ENCODE data around the gene LYAR.

DNA sequence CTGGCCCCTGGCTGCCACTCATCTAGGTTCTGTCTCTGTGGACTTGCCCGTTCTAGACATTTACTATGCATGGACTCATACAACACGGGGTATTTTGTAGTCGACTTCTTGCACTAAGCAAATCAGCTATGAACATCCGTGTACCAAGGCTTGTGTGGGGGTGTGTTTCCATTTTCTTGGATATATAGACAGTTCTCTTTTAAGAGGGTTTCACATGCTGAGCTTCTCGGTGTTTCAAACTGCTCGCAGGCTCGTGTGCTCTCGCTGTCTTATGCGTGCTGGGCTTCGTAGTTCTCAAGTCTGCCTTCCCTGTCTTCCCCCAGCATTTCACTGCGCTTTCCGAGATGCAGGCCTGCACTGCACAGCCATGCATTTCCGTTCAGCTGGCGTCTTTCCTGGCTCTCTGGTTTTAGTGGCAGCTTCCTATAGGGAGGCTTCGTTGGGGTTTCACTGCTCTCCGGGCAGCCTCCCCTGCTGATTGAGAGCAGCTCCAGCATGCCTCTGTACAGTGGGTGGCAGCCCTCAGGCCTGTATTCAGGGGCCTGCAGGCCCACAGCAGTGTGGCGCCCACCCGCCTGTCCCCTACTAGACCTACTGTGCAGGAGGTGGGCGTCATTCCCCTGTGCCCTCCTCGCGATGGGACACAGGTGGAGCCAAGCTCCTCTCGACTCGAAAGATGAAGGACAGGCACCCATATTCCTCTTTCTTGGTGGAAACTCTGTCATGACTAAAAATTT, 27.7 kb upstream of the LYAR start:
- no peak for TF ChIP-seq EZH2 (IDR thresholded peaks at IDR 0.05; ENCODE audit: borderline replicate concordance)
- TF ChIP-seq, protein P1, sequence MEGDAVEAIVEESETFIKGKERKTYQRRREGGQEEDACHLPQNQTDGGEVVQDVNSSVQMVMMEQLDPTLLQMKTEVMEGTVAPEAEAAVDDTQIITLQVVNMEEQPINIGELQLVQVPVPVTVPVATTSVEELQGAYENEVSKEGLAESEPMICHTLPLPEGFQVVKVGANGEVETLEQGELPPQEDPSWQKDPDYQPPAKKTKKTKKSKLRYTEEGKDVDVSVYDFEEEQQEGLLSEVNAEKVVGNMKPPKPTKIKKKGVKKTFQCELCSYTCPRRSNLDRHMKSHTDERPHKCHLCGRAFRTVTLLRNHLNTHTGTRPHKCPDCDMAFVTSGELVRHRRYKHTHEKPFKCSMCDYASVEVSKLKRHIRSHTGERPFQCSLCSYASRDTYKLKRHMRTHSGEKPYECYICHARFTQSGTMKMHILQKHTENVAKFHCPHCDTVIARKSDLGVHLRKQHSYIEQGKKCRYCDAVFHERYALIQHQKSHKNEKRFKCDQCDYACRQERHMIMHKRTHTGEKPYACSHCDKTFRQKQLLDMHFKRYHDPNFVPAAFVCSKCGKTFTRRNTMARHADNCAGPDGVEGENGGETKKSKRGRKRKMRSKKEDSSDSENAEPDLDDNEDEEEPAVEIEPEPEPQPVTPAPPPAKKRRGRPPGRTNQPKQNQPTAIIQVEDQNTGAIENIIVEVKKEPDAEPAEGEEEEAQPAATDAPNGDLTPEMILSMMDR (IDR thresholded peaks at IDR 0.05; ENCODE audit: poor library complexity): no peak
